HG03045 (cell line): ENCODE measurements around the gene RMND5A.

Experiments
- ATAC-seq: cut with Tn5 transposase; IDR thresholded peaks from one replicate; pipeline ENCODE4 v1.9.1; 2021; ENCODE audit warnings: mild to moderate bottlenecking, moderate library complexity; ENCODE audit not compliant: unreplicated experiment

RMND5A gene

GRCh38 chr2:86790134-86790675, 70.1 kb downstream of the RMND5A start:
- ATAC-seq: no peak

GRCh38 chr2:86790676-86791572, 70.8 kb downstream of the RMND5A start, which contains the start of gene CD8A:
TSS of gene CD8A (minus strand) at chr2:86790913. CDS start at chr2:86790825, 88 bp downstream.
- no peak for ATAC-seq

GRCh38 chr2:86791573-86791972, 71.5 kb downstream of the RMND5A start:
- no peak for ATAC-seq

GRCh38 chr2:86793752-86794151, 73.7 kb downstream of the RMND5A start:
- no peak for ATAC-seq

- no peak for ATAC-seq
These were observed 74.8 kb downstream of the RMND5A start for GRCh38 chr2:86794861-86795260.

GRCh38 chr2:86800856-86801567, 80.9 kb downstream of the RMND5A start:
- ATAC-seq: no peak

GRCh38 chr2:86806059-86806857, 86.2 kb downstream of the RMND5A start:
- no peak for ATAC-seq

GRCh38 chr2:86807133-86807467, 87.0 kb downstream of the RMND5A start:
- ATAC-seq: no peak

- ATAC-seq: no peak
These were observed 87.6 kb downstream of the RMND5A start for GRCh38 chr2:86807468-86808275.

- peak; percentile 90 for ATAC-seq
These were observed 88.4 kb downstream of the RMND5A start for GRCh38 chr2:86808315-86809161.

GRCh38 chr2:86809481-86810121, 89.5 kb downstream of the RMND5A start:
- ATAC-seq: no peak

- ATAC-seq: no peak
These were observed 95.5 kb downstream of the RMND5A start for GRCh38 chr2:86815611-86816010.

GRCh38 chr2:86818114-86818801, 98.2 kb downstream of the RMND5A start:
- ATAC-seq: no peak

- no peak for ATAC-seq
These were observed 98.9 kb downstream of the RMND5A start for GRCh38 chr2:86818957-86819356.

- no peak for ATAC-seq
These were observed 101.2 kb downstream of the RMND5A start for GRCh38 chr2:86821306-86821705.

- no peak for ATAC-seq
These were observed 101.8 kb downstream of the RMND5A start for GRCh38 chr2:86821842-86822241.

GRCh38 chr2:86822668-86823345, 102.7 kb downstream of the RMND5A start:
- ATAC-seq: no peak
